K562 (cell line): ENCODE measurements around the gene RAB38.

Source experiments
- ATF4 ChIP-seq: fragments of 450-650 bp; formaldehyde crosslinking; IDR thresholded peaks from 2 replicates; pipeline ENCODE4 v1.4.0; 2022; ENCODE audit warnings: mild to moderate bottlenecking, moderate library complexity
- E2F5 ChIP-seq: sonication (generic); formaldehyde crosslinking; IDR thresholded peaks from 2 replicates; pipeline ENCODE4 v1.8.0; 2022; ENCODE audit warnings: mild to moderate bottlenecking, missing genetic modification reagents
- EZH2 ChIP-seq: IDR thresholded peaks from 2 replicates; pipeline ENCODE4 v1.6.1; 2012; ENCODE audit warnings: low read depth, mild to moderate bottlenecking, inconsistent platforms, low read length, borderline replicate concordance
- GTF3C2 ChIP-seq: IDR thresholded peaks from 3 replicates; pipeline ENCODE4 v1.6.1; 2011; ENCODE audit warnings: borderline replicate concordance, mild to moderate bottlenecking, moderate library complexity; ENCODE audit not compliant: insufficient read length; ENCODE audit errors: extremely low read depth
- RCOR1 ChIP-seq, 2 experiments: IDR thresholded peaks; 2 replicates each; pipeline ENCODE4 v1.6.1; 2012; ENCODE audit warnings: low read depth in 2 of 2, low read length in 2 of 2, borderline replicate concordance in 1 of 2, improper control_type of control experiment in 1 of 2
- RFX5 ChIP-seq: IDR thresholded peaks from 2 replicates; pipeline ENCODE4 v1.6.1; 2011; ENCODE audit warnings: low read depth, mild to moderate bottlenecking, improper control_type of control experiment, low read length
- YY1 ChIP-seq, 3 experiments: IDR thresholded peaks; 2 replicates each; pipeline ENCODE4 v1.6.1; 2011; ENCODE audit warnings: low read length in 2 of 3, mild to moderate bottlenecking in 2 of 3, moderate library complexity in 2 of 3, borderline replicate concordance in 1 of 3, control low read depth in 1 of 3, low read depth in 1 of 3; ENCODE audit not compliant: insufficient read depth in 3 of 3, insufficient replicate concordance in 2 of 3, control insufficient read depth in 1 of 3, insufficient read length in 1 of 3; ENCODE audit errors: extremely low read depth in 1 of 3
- ZNF121 ChIP-seq: sonication (generic); formaldehyde crosslinking; conservative IDR thresholded peaks from 2 replicates; pipeline ENCODE4 v1.8.0; 2022; ENCODE audit warnings: missing genetic modification reagents
- TF ChIP-seq, protein P1 (sequence below): sonication (generic); formaldehyde crosslinking; IDR thresholded peaks from 2 replicates; pipeline ENCODE4 v1.8.0; 2022; ENCODE audit warnings: missing genetic modification reagents, mild to moderate bottlenecking, borderline replicate concordance
- TF ChIP-seq, protein P2 (sequence below): sonication (generic); formaldehyde crosslinking; IDR thresholded peaks from 2 replicates; pipeline ENCODE4 v1.4.0; 2020; ENCODE audit warnings: mild to moderate bottlenecking, missing genetic modification reagents

DNA sequence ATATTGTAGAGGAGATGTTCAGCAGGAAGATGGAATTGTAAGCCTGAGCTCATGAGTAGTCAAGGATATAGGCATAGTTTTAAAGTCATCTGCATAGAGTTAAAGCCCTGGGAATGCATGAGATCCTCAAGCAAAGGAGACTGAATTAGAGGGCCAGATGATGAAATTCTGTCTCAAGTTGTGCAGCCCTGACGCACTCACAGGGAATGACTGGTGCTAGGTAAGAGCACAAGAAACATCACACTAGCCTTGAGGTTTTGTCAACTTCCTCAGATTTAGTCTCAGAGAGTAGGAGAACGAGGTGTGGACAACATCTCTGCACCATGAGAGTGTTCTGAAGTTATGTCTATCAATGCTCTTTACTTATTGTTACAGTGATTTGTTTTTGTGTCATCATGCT lies 5.8 kb downstream of the RAB38 start:
- TF ChIP-seq YY1 (IDR thresholded peaks at IDR 0.05; ENCODE audit: borderline replicate concordance in 1 of 3, control insufficient read depth in 1 of 3, extremely low read depth in 1 of 3, insufficient read depth in 3 of 3, insufficient read length in 1 of 3, insufficient replicate concordance in 2 of 3, low read depth in 1 of 3, low read length in 2 of 3) (no peak), RCOR1 (IDR thresholded peaks at IDR 0.05; ENCODE audit: borderline replicate concordance in 1 of 2, low read depth in 2 of 2, low read length in 2 of 2) (no peak), RFX5 (no peak), E2F5 (CRISPR knock-in tag) (no peak), GTF3C2 (no peak), EZH2 (no peak), ATF4 (no peak), ZNF121 (no peak)
- TF ChIP-seq, protein P1, sequence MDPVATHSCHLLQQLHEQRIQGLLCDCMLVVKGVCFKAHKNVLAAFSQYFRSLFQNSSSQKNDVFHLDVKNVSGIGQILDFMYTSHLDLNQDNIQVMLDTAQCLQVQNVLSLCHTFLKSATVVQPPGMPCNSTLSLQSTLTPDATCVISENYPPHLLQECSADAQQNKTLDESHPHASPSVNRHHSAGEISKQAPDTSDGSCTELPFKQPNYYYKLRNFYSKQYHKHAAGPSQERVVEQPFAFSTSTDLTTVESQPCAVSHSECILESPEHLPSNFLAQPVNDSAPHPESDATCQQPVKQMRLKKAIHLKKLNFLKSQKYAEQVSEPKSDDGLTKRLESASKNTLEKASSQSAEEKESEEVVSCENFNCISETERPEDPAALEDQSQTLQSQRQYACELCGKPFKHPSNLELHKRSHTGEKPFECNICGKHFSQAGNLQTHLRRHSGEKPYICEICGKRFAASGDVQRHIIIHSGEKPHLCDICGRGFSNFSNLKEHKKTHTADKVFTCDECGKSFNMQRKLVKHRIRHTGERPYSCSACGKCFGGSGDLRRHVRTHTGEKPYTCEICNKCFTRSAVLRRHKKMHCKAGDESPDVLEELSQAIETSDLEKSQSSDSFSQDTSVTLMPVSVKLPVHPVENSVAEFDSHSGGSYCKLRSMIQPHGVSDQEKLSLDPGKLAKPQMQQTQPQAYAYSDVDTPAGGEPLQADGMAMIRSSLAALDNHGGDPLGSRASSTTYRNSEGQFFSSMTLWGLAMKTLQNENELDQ (CRISPR knock-in tag): no peak
- TF ChIP-seq, protein P2, sequence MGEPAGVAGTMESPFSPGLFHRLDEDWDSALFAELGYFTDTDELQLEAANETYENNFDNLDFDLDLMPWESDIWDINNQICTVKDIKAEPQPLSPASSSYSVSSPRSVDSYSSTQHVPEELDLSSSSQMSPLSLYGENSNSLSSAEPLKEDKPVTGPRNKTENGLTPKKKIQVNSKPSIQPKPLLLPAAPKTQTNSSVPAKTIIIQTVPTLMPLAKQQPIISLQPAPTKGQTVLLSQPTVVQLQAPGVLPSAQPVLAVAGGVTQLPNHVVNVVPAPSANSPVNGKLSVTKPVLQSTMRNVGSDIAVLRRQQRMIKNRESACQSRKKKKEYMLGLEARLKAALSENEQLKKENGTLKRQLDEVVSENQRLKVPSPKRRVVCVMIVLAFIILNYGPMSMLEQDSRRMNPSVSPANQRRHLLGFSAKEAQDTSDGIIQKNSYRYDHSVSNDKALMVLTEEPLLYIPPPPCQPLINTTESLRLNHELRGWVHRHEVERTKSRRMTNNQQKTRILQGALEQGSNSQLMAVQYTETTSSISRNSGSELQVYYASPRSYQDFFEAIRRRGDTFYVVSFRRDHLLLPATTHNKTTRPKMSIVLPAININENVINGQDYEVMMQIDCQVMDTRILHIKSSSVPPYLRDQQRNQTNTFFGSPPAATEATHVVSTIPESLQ (CRISPR knock-in tag): no peak
